ENCODE data around the gene SEPHS1.

SEPHS1 gene

DNA sequence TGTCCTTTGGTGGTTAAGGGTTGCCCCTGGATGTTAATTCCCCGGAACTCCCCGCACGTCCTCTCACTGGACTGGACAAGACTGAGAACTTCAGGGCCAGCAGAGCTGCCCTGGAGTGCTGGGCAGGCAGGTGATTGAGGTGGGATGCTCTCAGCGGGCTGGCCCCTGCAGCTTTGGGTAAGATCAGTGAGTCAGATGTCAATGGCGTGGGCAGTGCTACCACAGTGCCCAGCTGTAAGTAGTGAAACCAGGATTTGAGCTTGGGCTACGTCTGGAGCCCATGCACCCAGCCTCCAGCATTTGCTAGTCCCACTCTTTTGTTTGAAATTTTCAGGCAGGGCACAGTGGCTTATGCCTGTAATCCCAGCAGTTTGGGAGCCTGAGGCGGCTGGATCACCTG is 6.7 kb upstream of the SEPHS1 start:
- POLR2A ChIA-PET, result interaction anchor here (1.1 kb wide), 1 partner anchor 9 kb away, joined by 3 read pairs; no protein-coding TSS in a partner anchor
- no peaks in the 10 kb centered on the region for H3K9me3 ChIP-seq (ENCODE audit: control insufficient read depth, insufficient read depth, low read depth, low read length)
- H3K36me3 ChIP-seq (ENCODE audit: control insufficient read depth in 2 of 2, insufficient read depth in 1 of 2, low read length in 2 of 2), result no peaks in the 10 kb centered on the region
- H3K4me1 ChIP-seq (ENCODE audit: control insufficient read depth, insufficient read depth, low read length), result no peaks in the 10 kb centered on the region
- CTCF ChIA-PET, result interaction anchor here (1.3 kb wide), 1 partner anchor 18 kb away, joined by 3 read pairs; no protein-coding TSS in a partner anchor
- no peak overlapping the region for H3K4me3 ChIP-seq (ENCODE audit: low read depth, low read length)
- TF ChIP-seq YY2 (tag by site-specific recombination; IDR thresholded peaks at IDR 0.05) (no peak), ZNF211 (tag by site-specific recombination; IDR thresholded peaks at IDR 0.05; ENCODE audit: low read depth) (no peak), ZBTB48 (tag by site-specific recombination; IDR thresholded peaks at IDR 0.05) (no peak), ZNF571 (tag by site-specific recombination; IDR thresholded peaks at IDR 0.05) (no peak), ZNF658 (tag by site-specific recombination; IDR thresholded peaks at IDR 0.05) (no peak), ZNF202 (tag by site-specific recombination; IDR thresholded peaks at IDR 0.05; ENCODE audit: borderline replicate concordance) (no peak), ZFP69B (tag by site-specific recombination; IDR thresholded peaks at IDR 0.05) (no peak), MZF1 (tag by site-specific recombination; IDR thresholded peaks at IDR 0.05; ENCODE audit: borderline replicate concordance) (no peak), ZNF843 (tag by site-specific recombination; IDR thresholded peaks at IDR 0.05) (no peak), ZNF629 (tag by site-specific recombination; IDR thresholded peaks at IDR 0.05) (no peak), ZNF423 (tag by site-specific recombination; IDR thresholded peaks at IDR 0.05) (no peak), ZNF266 (tag by site-specific recombination; IDR thresholded peaks at IDR 0.05; ENCODE audit: low read depth) (no peak), ZNF239 (tag by site-specific recombination; IDR thresholded peaks at IDR 0.05) (no peak), KLF9 (tag by site-specific recombination; IDR thresholded peaks at IDR 0.05; ENCODE audit: low read depth) (no peak)
- TF ChIP-seq, protein P1, sequence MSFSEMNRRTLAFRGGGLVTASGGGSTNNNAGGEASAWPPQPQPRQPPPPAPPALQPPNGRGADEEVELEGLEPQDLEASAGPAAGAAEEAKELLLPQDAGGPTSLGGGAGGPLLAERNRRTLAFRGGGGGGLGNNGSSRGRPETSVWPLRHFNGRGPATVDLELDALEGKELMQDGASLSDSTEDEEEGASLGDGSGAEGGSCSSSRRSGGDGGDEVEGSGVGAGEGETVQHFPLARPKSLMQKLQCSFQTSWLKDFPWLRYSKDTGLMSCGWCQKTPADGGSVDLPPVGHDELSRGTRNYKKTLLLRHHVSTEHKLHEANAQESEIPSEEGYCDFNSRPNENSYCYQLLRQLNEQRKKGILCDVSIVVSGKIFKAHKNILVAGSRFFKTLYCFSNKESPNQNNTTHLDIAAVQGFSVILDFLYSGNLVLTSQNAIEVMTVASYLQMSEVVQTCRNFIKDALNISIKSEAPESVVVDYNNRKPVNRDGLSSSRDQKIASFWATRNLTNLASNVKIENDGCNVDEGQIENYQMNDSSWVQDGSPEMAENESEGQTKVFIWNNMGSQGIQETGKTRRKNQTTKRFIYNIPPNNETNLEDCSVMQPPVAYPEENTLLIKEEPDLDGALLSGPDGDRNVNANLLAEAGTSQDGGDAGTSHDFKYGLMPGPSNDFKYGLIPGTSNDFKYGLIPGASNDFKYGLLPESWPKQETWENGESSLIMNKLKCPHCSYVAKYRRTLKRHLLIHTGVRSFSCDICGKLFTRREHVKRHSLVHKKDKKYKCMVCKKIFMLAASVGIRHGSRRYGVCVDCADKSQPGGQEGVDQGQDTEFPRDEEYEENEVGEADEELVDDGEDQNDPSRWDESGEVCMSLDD (tag by site-specific recombination; IDR thresholded peaks at IDR 0.05), result no peak
- TF ChIP-seq, protein P2, sequence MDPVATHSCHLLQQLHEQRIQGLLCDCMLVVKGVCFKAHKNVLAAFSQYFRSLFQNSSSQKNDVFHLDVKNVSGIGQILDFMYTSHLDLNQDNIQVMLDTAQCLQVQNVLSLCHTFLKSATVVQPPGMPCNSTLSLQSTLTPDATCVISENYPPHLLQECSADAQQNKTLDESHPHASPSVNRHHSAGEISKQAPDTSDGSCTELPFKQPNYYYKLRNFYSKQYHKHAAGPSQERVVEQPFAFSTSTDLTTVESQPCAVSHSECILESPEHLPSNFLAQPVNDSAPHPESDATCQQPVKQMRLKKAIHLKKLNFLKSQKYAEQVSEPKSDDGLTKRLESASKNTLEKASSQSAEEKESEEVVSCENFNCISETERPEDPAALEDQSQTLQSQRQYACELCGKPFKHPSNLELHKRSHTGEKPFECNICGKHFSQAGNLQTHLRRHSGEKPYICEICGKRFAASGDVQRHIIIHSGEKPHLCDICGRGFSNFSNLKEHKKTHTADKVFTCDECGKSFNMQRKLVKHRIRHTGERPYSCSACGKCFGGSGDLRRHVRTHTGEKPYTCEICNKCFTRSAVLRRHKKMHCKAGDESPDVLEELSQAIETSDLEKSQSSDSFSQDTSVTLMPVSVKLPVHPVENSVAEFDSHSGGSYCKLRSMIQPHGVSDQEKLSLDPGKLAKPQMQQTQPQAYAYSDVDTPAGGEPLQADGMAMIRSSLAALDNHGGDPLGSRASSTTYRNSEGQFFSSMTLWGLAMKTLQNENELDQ (tag by site-specific recombination; IDR thresholded peaks at IDR 0.05; ENCODE audit: low read depth), result no peak
- TF ChIP-seq, protein P3, sequence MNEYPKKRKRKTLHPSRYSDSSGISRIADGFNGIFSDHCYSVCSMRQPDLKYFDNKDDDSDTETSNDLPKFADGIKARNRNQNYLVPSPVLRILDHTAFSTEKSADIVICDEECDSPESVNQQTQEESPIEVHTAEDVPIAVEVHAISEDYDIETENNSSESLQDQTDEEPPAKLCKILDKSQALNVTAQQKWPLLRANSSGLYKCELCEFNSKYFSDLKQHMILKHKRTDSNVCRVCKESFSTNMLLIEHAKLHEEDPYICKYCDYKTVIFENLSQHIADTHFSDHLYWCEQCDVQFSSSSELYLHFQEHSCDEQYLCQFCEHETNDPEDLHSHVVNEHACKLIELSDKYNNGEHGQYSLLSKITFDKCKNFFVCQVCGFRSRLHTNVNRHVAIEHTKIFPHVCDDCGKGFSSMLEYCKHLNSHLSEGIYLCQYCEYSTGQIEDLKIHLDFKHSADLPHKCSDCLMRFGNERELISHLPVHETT (tag by site-specific recombination; IDR thresholded peaks at IDR 0.05), result no peak
- TF ChIP-seq, protein P4, sequence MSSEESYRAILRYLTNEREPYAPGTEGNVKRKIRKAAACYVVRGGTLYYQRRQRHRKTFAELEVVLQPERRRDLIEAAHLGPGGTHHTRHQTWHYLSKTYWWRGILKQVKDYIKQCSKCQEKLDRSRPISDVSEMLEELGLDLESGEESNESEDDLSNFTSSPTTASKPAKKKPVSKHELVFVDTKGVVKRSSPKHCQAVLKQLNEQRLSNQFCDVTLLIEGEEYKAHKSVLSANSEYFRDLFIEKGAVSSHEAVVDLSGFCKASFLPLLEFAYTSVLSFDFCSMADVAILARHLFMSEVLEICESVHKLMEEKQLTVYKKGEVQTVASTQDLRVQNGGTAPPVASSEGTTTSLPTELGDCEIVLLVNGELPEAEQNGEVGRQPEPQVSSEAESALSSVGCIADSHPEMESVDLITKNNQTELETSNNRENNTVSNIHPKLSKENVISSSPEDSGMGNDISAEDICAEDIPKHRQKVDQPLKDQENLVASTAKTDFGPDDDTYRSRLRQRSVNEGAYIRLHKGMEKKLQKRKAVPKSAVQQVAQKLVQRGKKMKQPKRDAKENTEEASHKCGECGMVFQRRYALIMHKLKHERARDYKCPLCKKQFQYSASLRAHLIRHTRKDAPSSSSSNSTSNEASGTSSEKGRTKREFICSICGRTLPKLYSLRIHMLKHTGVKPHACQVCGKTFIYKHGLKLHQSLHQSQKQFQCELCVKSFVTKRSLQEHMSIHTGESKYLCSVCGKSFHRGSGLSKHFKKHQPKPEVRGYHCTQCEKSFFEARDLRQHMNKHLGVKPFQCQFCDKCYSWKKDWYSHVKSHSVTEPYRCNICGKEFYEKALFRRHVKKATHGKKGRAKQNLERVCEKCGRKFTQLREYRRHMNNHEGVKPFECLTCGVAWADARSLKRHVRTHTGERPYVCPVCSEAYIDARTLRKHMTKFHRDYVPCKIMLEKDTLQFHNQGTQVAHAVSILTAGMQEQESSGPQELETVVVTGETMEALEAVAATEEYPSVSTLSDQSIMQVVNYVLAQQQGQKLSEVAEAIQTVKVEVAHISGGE (tag by site-specific recombination; conservative IDR thresholded peaks at IDR 0.05; ENCODE audit: low read depth), result no peak
- no peak overlapping the region for H3K27ac ChIP-seq (ENCODE audit: extremely low read depth, low read depth, low read length)

Data from HEK293 (cell line).